NCI-H748 treated with DMSO at 0.1 percent for 48 hours (cell line): ENCODE data around the gene FTH1.
"Not testable (repeated sequence)": the region's sequence is repeated elsewhere in the genome, so short reads cannot be mapped to it uniquely, and the experiment has no call there.

Experiments used
- DNase-seq: peaks from one replicate; lab custom pipeline; 2025; lab: John Stamatoyannopoulos, UW

FTH1 gene

DNA sequence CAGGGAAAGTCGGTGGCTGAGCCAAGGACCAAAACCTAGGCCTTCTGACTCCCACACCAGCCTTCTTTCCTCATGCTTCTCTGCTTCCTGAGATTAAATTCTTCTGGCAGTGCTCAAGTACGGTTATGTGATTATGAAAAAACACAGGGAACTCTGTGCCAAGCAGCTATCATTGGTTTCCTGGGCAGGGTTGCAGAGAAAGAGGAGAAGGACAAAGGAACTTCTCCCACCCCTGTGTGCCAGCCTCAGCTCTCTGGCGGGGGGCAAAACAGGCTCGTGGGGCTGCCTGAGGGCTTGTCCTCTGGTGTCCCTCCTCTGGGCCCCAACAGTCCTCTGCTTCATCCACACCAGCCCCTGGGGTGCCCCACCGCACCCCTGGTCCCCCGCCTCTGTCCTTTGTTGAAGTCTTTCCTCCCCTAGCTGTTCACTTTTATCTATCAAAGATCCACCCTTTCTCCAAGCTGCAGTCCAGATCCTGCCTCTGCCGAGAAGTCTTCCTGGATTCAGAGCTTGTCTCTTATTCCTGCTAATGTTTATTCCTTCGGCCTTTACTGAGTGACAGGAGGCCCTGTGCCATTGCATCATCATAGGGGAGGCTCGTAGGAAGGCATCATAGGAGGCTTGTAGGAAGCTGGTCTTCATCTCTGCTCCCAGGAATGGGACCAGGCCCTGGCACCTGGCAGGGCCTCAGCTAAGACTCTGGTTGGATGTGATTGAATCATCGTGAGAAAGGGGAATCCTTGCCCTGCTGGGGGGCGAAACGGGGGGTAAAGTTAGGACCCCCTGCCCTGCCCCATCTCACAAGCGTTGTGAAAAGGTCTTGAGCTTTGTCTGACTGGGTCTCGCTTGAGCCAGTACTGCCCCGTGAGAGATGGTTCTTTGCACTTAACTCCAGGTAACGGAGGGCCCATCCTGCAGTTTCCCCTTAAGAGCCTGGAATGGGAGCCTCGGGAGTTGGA lies 11.5 kb upstream of the FTH1 start:
- no peak for DNase-seq

DNA sequence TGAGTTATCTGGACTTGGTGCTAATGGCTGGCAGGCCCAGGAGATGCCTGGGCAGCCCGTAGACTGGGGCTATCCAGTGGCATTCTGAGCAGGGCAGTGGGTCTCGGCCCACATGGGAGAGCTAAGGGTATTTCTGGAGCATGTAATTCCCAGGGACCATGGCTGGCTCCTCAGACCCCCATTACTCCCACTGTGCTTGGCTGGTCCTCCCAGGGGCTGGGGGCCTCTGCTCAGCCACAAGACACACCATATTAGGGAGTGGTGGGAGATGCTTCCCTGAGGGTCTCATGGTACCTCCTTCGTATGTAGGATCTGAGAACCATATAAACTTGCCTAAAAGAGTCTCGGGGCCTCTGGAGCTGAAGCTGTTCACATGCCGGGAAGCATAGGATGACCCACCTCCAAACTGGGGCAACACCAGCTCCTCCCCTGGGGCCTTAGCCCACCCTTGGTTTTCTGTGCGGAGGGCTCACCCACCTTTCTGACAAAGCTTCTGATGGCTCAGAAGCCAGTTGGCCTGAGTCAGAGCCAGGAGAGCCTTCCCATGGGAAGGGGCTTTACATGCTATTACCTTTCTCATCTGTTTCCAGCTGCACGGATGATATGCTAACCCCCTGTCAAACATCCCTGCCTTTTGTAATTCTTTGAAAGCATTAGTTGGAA lies 9.5 kb upstream of the FTH1 start:
- DNase-seq = no peak

DNA sequence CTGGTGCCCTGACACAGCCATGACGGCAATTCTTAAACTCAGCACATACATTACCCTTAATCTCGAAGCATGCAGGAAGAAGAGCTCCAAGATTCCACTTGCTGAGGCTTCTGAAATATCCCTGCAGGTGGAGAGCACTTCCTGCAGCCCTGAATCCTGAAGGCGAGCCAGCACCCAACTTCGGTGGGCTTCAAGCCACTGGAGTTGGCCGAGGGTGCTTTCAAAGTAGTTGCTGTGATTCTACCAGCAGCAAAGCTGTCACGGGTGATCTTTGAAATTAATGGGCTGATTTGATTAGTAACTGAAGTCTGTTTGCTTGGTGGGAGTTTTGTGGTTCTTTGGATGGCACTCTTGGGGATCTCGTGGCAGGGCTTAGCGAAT lies 9.0 kb upstream of the FTH1 start:
- no peak for DNase-seq

DNA sequence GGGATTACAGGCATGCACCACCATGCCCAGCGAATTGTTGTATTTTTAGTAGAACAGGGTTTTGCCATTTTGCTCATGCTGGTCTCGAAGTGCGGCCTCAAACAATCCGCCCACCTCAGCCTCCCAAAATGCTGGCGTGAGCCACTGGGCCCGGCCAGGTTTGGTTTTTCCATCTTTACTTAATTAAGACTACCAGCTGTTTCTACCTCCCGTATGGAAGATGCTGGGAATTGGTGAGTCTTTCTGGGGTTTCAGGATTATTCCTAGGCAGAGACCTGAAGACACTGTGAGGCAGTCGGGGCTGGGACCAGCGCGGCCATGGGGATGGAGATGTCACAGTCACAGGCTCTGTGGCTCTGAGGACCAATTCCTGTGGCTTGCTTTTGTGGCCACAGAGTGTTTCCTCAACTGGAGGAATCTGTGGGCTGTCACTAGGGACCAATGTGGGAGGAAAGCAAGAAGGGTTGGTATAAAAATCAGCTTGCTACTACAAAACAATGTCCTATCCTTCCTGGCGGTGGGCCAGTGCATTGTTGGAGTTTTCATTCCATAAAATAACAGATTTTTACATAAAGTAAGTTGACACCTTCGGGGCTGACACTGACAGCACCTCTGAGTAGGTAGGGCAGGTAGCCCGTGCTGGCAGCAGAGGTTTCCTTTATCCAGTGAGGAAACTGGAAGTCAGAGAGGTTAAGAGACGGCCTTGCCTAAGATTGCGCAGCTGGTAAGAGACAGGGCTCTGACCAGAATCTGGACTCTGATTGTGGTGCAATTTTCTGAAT lies 8.4 kb upstream of the FTH1 start:
- DNase-seq = no peak

DNA sequence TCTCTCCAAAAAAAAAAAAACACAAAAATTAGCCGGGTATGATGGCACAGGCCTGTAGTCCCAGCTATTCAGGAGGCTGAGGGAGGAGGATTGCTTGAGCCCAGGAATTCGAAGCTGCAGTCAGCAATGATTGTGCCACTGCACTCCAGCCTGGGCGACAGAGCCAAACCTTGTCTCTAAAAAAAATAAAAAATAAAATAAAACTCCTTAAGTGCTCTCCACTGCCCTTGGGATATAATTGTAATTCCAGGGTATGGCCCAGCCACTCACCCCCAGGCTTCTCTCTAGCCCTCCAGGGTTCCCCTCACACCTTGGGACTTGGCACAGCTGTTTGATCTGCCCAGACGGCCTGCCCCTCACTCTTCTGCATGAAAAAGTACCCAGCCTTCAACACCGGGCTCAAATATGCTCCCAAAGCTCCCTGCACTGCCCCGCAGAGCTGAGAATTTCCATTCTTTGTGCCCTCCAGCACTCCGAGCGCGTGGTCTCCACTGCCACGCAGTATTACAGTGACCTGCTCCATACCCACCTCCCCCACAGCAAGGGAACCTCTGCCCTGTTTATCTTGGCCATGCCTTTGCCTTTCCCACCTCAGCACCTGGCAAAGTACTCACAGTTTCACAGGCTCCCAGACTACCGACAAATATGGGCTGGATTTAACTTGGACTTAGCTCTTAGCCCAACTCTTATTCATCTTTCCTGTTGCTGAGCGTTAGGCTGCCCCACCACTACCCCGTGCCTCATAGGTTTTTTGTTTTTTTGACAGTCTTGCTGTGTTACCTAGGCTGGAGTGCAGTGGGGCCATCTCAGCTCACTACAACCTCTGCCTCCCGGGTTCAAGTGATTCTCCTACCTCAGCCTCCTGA lies 7.6 kb upstream of the FTH1 start:
- DNase-seq = no peak

DNA sequence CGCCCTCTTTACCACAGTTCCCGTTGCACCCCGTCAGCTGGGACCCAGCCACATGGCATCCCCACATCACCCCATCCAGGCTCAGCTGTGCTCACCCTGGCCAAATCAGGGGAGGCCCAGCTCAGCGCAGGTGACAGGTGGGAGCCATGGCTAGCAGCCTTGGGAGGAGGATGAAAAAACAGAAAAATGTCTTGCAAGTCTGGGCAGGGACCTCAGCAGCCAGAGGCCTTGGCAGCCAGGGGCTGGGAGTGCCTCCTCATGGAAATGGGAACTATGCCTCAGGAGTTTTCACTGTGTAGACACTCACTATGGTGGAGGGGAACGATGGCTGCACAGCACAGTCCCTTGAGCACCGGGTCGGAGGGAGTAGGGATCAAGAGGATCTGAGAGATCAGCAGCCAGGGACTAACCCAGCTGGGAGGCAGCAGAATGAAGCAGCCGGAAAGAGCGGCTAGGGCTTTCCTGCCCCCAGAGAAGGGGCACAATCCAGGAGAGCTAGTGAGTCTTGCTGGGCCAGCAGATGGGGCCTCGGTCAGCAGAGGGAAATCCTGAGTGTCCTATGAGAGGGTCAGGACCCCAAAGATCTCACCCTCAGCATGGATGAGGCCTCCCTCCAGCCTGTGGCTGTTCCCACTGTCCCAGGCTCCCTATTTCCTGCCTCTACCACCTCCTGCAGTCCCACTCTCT lies 6.2 kb upstream of the FTH1 start:
- DNase-seq = no peak

DNA sequence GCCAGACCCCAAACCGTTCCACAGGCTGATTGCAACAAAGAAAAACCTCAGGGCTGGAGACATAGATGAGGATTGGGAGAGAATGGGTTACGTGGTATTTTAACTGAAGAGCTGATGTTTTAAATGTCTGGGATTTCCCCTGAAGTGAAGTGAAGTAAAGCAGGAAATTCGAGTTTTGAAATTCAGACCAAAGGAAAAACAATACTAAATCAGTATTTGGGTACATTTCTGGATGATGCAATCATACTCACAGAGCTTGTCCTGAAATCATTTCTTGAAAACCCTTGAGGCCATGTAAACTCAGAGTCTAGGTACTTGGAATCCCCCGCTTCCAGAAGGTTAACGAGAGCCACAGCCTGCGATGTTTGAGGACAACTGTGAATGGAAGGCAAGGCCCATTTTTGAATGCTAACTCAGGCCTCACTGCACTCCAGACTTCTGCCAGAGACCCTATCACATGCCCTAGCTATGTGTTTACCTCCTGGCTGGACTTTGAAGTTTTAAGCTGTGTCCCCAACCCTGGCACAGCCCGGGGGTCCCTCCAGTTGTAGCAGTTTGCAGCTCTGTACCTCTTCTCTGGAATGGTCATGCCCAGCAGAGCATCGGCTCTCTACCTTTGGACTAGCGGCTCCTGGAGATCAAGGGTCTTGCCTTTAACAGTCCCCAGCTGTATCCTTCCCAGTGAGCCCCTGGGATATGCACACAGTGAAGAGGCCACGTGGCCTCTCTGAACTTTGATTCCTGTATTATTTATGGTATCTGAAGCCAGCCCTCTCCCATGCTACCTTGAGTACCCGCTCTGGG lies 5.4 kb upstream of the FTH1 start:
- DNase-seq = no peak

DNA sequence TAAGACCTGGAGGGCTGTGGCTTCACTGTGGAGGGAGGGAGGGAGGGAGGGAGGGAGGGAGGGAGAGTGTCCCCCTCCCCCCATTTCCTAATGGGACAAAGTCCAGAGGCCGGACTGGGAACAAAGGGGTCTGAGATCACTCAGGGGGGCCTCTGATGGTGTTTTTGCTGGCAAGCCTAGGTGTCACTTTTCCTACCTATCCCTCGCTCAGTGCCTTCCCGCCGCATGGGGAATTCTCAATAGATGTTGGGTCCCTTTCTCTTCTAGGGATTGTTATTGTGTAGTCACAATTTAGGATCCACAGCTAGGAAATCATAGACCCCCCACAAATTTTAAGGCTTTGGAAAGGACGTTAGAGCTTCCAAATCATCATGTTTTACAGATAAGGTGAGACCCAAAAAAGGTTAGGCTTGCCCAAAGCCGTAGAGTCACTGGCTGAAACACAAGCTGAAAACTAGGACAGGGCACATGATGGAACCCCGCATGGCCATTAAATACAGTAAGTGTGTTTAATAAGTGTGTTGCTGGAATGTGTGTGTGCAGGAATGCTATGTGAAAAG lies 4.8 kb upstream of the FTH1 start:
- no peak for DNase-seq

DNA sequence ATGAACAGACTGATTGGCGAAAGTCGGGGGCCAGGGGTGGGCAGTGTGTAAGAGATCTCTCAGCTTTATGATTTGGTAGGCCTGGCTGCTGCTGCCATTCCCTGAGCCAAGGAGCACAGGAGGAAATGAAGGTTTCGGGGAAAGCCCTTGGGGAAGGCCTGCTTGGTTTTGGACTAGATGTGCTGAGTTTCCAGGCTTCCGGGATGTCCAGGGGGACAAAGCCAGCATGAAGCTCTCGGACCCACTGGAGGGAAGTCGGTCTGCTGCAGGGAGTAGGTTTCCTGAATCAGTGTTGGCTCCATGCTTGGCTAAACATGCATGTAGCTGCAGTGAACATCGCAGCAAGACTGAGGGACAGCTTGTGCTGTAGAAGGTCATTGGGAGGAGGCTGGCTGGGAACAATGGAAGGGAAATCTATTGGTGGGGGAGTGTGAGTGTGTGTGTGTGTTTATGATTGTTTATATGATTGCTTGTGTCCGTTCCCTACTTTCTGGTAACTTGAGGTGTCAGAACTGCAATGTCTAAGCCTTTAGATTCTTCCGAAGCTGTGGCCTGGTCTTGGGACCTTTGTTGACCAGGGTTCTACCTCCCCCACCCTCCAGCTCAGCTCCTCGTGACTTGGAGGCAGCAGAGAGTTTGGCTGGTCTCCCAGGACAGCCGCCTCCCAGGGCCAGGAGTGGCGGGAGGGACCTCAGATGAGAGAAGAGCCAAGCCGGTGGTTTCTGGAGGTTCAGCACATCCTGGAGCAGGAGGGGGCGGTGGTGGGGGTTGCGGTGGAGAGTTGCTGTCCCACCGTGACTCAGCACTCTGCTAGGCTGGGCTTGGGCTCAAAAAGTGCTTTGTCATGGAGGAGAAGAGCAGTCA lies 4.0 kb upstream of the FTH1 start:
- DNase-seq = peak; percentile 21

DNA sequence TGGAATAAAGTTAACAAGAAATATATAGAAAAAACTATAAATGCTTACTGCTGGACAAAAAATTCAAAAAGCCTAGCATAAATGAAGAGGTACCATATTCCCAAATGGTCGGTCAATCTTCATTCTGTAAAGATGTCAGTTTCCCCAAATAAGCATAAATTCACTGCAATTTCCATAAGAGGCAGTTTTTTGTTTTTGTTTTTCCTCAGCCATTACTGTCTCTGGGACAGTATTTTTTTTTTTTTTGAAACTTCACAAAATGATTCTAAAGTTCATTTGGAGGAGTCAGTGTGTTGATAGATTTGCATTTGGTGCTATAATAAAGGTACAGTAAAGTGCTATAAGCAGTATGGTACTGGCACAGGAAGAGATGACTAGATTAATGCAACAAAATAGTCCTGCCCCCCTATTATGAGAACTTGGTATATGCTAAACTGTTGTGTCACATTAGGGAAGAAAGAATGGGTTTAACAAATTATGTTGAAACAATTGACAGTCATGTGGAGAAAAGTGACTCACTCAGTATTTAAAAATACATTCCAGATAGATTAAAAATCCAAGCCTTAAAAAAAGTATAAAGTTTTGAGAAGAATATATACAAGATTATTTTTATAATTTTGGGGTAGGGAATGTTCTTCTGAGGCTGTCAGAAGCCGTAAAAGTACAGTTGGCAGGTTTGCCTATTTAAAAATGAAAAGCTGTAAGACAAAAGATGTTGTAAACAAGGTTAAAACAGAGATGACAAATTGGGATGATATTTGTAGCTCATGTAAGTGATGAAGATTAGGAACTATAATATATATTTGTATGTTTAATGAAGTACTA lies 2.6 kb upstream of the FTH1 start:
- DNase-seq = no peak

DNA sequence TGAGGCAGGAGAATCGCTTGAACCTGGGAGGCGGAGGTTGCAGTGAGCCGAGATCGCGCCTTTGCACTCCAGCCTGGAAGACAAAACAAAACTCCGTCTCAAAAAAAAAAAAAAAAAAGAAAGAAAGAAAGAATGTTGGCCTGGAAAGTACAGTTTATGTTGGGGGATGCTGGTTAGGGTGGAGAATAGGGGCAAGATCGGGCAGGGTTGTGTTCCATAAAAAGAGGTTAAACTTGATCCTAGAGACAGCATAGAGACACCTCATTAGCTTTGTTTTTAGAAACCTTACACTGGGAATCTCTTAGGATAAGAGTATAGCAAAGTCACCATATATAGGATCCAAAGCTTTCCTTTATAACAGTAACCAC lies 1.9 kb upstream of the FTH1 start:
- DNase-seq = no peak

DNA sequence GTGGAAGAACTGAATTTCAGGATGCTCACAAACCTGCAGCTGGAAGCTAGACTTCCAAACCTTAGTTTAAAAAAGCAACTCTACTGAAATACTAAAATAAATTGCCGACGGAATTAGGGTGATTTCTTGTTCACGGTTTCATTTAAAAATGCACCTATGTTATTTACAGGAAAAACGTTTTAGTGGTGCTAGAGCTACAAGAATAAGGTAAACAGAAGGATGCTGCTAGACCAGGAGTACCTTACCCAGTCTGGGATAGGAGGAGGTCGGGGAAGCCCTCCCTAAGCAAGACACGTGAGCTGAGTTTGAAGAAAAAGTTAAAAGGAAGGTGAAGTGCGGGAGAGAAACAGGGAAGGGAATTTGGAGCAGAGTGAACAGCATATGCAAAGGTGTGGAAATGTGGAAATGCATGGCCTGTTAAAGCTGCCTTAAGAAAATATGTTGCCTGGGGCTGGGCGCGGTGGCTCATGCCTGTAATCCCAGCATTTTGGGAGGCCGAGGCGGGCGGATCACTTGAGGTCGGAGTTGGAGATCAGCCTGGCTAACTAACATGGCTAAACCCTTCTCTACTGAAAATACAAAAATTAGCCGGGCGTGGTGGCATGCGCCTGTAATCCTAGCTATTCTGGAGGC lies 1.4 kb upstream of the FTH1 start:
- DNase-seq = no peak

DNA sequence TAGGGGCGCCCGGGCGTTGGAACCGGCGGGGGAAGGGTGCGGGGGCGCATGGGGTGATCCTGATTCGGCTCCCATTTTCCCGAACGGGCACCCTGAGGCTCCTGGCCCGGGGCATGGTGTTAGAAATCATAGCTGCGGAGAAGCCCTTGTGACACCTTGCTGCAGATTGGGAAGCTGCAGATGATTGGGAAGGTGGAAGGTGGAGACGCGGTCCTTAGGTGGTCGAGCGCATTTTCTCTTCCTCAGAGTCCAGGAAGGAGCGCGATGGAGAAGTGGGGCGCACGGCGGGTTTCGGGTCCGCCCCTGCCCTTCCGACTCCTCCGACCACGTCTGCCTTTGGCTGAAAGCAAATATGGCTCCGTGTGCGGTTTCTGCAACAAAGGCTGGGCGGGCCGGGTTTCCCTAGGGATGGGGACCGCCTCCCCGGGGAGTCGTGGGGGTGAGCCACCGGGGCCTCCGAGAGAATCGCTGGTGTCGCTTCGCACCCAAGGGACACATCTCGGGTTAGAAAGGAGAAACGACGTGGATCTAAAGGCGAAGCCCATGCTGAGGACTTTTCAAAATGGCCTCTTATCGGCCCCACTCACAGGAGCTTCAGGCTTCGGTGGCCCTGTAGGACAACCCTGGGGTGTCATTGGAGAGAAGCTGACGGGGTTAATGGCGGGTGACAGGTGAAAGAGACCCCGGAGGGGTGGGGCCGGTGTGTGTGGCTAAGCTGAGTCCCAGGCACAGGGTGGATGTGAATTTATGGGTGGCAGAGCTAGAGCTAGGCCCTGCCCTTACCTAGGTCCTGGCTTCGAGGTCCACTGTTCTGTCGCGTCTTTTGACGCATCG lies 707 bp upstream of the FTH1 start:
- peak; percentile 39 for DNase-seq

DNA sequence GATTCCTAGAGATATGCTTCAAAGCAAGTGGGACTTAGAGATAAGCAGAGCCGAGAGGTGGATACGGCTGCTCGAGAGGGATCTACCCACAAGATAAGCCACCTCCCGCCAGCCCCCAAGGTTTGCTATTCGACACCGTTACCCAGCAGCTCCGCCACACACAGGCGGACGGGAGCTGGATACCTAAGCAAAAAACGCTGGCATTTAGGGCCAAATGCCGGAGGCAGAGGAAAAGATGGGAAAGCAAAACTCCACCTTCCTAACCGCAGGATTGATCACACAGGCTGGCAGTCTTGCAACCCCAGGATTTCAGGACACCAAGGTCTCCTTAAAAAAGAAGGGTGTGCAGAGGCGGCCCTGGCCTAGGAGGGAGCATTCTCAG lies 709 bp downstream of the FTH1 start:
- DNase-seq = no peak

DNA sequence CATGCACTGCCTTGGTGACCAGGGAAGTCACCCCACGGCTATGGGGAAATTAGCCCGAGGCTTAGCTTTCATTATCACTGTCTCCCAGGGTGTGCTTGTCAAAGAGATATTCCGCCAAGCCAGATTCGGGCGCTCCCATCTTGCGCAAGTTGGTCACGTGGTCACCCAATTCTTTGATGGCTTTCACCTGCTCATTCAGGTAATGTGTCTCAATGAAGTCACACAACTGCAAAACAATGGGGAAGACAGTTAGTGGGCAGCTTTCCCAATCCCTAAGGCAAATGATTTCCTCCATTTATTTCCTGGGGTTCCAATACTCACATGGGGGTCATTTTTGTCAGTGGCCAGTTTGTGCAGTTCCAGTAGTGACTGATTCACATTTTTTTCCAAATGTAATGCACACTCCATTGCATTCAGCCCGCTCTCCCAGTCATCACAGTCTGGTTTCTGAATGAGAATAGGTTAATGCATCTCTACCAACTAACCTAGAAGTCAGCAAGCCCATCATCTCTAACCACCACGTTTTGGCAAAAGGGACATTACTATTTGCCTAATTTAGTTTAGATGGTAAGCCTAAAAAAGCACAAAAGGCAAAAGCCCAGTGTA lies 2.7 kb downstream of the FTH1 start:
- DNase-seq = not testable (repeated sequence)

DNA sequence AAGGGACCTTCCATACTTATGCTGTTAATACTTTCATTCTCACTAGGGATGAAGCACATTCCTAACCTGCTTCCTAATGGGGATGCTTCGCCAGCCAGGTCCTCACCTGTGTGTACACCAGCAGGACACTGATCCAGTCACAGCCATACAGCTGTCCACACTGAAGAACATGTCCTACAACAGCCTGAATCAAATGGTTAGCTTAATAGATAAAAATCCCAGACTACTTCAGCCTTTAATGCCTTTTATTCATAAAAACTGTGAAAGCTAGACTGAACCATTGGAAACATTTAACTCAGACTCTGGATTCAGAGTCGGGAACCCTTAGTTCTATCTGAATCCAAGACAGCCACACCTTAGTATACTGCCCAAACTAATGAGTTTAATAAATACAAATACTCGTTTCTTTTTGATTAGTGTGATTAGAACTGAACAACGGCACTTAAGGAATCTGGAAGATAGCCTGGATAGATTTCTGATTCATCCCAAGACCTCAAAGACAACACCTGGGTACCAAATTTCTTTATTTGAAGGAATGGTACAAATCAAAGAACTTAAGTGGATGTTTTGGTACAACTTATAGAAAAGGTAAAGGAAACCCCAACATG lies 3.3 kb downstream of the FTH1 start:
- DNase-seq = no peak
